T follicular helper cell (primary cell): Measurements from ENCODE around the gene SPESP1.

Experiments used
- DNase-seq: peaks from one replicate; pipeline ENCODE4 v3.0.0-alpha.2; 2020; ENCODE audit warnings: low read depth

SPESP1 gene

DNA sequence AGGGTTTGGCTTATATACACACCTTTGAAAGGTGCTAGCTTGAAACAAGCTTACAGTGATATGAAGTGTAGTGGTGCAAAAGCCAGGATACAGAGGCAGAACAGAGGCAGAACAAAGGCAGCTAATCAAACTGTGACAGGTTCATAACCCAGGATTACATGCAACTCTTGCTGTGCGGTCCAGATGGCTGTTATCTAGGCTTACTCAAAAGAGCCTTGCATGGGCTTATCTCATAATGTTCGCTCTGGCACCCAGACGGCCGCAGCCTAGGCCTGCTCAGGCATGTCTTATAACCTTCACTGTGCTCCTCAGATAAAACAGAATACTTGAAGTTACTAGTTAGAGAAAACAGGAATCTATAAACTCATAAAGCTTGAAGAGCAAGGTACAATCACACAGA lies 61.4 kb downstream of the SPESP1 start:
- DNase-seq: no peak

DNA sequence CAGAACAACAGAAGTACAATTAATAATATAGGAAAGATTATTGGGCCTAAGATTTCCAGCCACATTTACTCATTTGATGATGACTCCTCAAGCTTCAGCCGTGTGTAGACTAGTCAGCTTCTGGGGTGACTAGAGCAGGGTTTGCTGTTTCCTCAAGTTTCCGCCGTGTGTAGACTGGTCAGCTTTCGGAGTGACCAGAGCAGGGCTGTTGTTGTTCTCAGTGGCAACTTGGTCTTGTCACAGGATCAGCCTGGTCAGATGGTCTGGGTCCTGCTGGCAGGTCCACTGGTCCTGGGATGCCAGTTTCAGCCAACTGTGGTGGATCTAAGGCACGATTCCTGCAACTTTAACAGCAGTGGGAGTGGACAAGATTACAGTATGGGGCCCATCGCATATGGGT lies 62.4 kb downstream of the SPESP1 start:
- DNase-seq: no peak

DNA sequence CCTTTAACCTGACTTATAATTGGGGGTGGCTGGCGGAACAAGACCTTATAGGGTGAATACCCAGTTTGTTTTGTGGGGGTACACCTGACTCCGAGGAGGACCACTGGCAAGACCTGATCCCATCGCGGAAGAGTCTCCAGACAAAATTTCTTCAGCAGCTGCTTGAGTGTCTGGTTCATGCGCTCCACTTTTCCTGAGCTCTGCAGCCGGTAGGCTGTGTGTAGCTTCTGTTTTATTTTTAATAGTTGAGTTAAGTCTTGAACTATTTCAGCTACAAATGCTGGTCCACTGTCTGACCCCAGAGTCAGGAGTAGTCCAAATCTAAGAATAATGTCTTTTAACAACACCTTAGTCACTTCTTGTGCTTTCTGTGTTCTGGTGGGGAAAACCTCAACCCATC lies 63.0 kb downstream of the SPESP1 start:
- DNase-seq: no peak

DNA sequence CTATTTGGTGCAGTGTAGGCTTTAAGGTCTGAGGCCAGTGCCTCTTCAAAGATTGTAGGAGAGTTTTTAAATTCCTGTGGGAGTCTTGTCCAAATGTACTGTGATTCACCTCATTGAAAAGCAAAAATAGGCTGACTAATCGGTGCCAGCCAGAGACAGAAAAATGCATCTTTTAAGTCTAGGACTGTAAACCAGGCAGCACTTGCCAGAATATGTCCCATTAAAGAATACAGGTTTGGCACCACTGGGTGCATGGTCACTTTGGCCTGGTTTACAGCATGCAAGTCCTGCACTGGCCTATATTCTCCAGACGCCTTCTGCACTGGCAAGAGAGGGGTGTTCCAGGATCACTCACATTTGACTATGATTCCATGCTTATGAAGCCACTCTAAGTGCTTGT lies 63.8 kb downstream of the SPESP1 start:
- no peak for DNase-seq

DNA sequence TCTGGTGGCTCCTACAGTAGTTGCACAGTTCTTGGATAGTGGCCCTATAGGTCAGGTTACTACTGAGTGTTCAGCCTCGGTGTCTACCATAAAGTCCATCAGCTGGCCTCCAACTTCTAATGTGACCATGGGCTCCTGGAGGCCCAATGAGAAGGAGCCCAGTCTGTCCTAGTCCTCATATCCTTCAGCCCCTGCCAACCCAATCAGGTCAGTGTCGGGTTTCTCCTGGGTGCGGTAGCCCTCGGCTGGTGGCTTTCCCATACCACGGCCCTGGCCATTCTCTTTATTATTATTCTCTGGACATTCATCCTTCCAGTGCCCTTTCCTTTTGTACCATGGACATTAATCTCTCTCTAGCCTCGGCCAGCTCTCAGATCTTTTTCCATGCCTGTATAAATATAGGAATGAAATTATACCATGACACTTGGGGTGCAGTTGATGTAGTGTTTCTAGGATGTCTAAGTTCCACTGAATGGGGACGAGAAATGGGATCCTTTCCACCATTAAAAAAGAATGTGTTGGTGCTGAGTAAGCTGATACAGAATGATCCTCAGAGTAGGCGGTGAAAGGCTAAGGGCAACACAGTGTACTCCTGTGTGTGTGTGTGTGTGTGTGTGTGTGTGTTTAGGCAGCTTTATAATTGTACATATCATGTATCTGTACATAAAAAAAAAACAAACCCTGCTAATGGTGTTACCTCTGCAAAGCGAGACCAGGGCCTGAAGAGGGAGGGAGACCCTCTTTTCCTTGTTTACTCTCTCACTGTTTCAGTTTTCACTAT lies 64.8 kb downstream of the SPESP1 start:
- no peak for DNase-seq
